Neural cell (in vitro differentiated cells): ENCODE results near the gene ADORA2A.

ENCODE experiments used
- EP300 ChIP-seq: fragments of 450-650 bp; conservative IDR thresholded peaks from 2 replicates; pipeline ENCODE4 v1.6.1; 2014; ENCODE audit warnings: antibody characterized with exemption, mild to moderate bottlenecking, moderate library complexity; ENCODE audit not compliant: poor library complexity, severe bottlenecking
- EZH2 ChIP-seq: fragments of 200-600, 300-800 bp; shearing (Covaris generic), sonication (generic); IDR thresholded peaks from 2 replicates; pipeline ENCODE4 v1.6.1; 2014; ENCODE audit warnings: antibody characterized with exemption, low read length, borderline replicate concordance, mild to moderate bottlenecking; ENCODE audit not compliant: insufficient read depth, poor library complexity, severe bottlenecking
- POLR2AphosphoS5 ChIP-seq: IDR thresholded peaks from 2 replicates; pipeline ENCODE4 v1.6.1; 2012
- RAD21 ChIP-seq: fragments of 450-650 bp; conservative IDR thresholded peaks from 2 replicates; pipeline ENCODE4 v1.6.1; 2014; ENCODE audit warnings: antibody characterized with exemption, mild to moderate bottlenecking, moderate library complexity
- SMC3 ChIP-seq: fragments of 450-650 bp; conservative IDR thresholded peaks from 2 replicates; pipeline ENCODE4 v1.6.1; 2014; ENCODE audit warnings: antibody characterized with exemption, mild to moderate bottlenecking, moderate library complexity; ENCODE audit not compliant: poor library complexity
- TAF1 ChIP-seq: IDR thresholded peaks from 2 replicates; pipeline ENCODE4 v1.6.1; 2012; ENCODE audit warnings: low read depth
- TF ChIP-seq, protein P1 (sequence below): fragments of 450-650 bp; IDR thresholded peaks from 2 replicates; pipeline ENCODE4 v1.5.1; 2014; ENCODE audit warnings: antibody characterized with exemption, mild to moderate bottlenecking, moderate library complexity; ENCODE audit not compliant: poor library complexity, severe bottlenecking
- TF ChIP-seq, protein P2 (sequence below): IDR thresholded peaks from 2 replicates; pipeline ENCODE4 v1.6.1; 2012; ENCODE audit warnings: borderline replicate concordance

DNA sequence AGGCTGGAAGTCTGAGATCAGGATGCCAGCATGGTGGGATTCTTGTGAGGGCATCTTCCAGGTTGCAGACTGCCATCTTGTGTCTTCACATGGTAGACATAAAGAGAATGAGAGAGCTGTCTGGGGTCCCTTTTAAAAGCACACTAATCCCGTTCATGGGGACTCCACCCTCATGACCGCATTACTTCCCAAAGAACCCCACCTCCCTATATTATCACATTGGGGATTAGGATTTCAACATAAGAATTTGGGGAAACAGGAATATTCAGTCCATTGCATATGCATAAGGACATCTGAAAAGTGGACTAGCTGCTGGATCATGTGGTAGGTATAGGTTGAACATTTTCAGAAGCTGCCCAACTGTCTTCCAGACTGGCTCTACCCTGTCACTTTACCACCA, 33.1 kb upstream of the ADORA2A start:
- TF ChIP-seq, protein P1, sequence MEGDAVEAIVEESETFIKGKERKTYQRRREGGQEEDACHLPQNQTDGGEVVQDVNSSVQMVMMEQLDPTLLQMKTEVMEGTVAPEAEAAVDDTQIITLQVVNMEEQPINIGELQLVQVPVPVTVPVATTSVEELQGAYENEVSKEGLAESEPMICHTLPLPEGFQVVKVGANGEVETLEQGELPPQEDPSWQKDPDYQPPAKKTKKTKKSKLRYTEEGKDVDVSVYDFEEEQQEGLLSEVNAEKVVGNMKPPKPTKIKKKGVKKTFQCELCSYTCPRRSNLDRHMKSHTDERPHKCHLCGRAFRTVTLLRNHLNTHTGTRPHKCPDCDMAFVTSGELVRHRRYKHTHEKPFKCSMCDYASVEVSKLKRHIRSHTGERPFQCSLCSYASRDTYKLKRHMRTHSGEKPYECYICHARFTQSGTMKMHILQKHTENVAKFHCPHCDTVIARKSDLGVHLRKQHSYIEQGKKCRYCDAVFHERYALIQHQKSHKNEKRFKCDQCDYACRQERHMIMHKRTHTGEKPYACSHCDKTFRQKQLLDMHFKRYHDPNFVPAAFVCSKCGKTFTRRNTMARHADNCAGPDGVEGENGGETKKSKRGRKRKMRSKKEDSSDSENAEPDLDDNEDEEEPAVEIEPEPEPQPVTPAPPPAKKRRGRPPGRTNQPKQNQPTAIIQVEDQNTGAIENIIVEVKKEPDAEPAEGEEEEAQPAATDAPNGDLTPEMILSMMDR = no peak
- TF ChIP-seq TAF1 (no peak), POLR2AphosphoS5 (no peak), EZH2 (no peak), SMC3 (no peak), RAD21 (no peak), EP300 (no peak)
- TF ChIP-seq, protein P2, sequence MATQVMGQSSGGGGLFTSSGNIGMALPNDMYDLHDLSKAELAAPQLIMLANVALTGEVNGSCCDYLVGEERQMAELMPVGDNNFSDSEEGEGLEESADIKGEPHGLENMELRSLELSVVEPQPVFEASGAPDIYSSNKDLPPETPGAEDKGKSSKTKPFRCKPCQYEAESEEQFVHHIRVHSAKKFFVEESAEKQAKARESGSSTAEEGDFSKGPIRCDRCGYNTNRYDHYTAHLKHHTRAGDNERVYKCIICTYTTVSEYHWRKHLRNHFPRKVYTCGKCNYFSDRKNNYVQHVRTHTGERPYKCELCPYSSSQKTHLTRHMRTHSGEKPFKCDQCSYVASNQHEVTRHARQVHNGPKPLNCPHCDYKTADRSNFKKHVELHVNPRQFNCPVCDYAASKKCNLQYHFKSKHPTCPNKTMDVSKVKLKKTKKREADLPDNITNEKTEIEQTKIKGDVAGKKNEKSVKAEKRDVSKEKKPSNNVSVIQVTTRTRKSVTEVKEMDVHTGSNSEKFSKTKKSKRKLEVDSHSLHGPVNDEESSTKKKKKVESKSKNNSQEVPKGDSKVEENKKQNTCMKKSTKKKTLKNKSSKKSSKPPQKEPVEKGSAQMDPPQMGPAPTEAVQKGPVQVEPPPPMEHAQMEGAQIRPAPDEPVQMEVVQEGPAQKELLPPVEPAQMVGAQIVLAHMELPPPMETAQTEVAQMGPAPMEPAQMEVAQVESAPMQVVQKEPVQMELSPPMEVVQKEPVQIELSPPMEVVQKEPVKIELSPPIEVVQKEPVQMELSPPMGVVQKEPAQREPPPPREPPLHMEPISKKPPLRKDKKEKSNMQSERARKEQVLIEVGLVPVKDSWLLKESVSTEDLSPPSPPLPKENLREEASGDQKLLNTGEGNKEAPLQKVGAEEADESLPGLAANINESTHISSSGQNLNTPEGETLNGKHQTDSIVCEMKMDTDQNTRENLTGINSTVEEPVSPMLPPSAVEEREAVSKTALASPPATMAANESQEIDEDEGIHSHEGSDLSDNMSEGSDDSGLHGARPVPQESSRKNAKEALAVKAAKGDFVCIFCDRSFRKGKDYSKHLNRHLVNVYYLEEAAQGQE = no peak
